ENCODE results near the gene HPCA. TPM values are rescaled to one million over a fixed set of nuclear protein-coding genes. Genes with fewer than 3 reads are reported as not detected.

The HPCA gene
- total RNA-seq, 4 donors from 2014 or later = 0.19 TPM; not detected in 3

- no peak for DNase-seq (ENCODE audit: low spot score in 2 of 2)
- intact Hi-C loops (cut with DNase I; ENCODE audit: low total_unique reads) = no loop called here
- H3K4me3 ChIP-seq (ENCODE audit: low read depth, poor library complexity, severe bottlenecking) = no peak overlapping the region
- WGBS, 2 donors = 87 to 90% methylated on average over 12 of the region's 12 CpGs
- TF ChIP-seq POLR2A (IDR thresholded peaks at IDR 0.05) = no peak
- TF ChIP-seq CTCF (IDR thresholded peaks at IDR 0.05) = no peak
These were observed 29.7 kb downstream of the HPCA start for GRCh38 chr1:32915766-32916706.

GRCh38 chr1:32917521-32917920 lies 31.2 kb downstream of the HPCA start:
- no peak for DNase-seq (ENCODE audit: low spot score in 2 of 2)
- no peak overlapping the region for H3K4me3 ChIP-seq (ENCODE audit: low read depth, poor library complexity, severe bottlenecking)
- WGBS, 2 donors = 71 to 82% methylated on average over 7 of the region's 7 CpGs
- intact Hi-C loops (cut with DNase I; ENCODE audit: low total_unique reads) = no loop called here
- TF ChIP-seq POLR2A (IDR thresholded peaks at IDR 0.05) (no peak), CTCF (IDR thresholded peaks at IDR 0.05) (no peak)

GRCh38 chr1:32918179-32918578 lies 31.9 kb downstream of the HPCA start:
- DNase-seq (ENCODE audit: low spot score in 2 of 2) = no peak
- WGBS, 2 donors = 21 to 42% methylated on average over 1 of the region's 1 CpG
- TF ChIP-seq CTCF (IDR thresholded peaks at IDR 0.05) = no peak
- no peak for TF ChIP-seq POLR2A (IDR thresholded peaks at IDR 0.05)
- intact Hi-C loops (cut with DNase I; ENCODE audit: low total_unique reads) = no loop called here
- H3K4me3 ChIP-seq (ENCODE audit: low read depth, poor library complexity, severe bottlenecking) = no peak overlapping the region

DNA sequence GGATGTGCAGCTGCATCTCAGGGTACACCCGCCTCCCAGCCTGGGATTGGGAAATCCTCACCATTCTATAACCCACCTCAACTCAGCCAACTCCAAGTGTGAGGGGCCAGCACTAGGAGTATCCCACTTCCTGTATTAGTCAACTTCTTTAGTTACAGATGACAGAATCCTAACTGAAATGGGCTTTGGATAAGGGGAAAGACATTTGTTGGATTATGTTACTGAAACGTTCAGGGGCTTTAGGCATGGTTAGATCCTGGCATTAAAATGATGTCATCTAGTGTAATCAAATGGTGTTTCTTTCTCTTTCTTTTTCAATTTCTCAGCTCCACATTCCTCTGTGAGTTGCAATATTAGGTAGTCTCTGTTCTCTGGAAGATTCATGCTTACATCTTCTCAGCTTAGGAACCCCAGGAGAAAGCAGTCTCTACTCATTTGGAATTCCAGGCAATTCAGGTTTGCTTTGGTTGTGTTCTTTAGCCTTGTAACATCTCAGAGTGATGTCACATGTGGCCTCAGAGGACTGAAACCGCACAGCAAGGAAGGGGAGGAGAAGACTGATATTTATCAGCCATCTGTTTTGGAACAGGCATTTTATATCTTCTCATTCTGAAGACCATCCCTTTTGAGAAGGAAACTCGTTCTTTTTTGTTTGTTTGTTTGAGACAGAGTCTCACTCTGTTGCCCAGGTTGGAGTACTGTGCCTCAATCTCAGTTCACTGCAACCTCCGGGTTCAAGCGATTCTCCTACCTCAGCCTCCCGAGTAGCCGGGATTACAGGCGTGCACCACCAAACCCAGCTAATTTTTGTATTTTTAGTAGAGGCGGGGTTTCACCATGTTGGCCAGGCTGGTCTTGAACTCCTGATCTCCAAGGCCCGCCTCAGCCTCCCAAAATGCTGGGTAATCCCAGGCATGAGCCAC lies 33.8 kb downstream of the HPCA start:
- intact Hi-C loops (cut with DNase I; ENCODE audit: low total_unique reads) = loop anchor here (10.0 kb wide), 1 partner anchor 135 kb away; no protein-coding TSS in a partner anchor
- TF ChIP-seq CTCF (IDR thresholded peaks at IDR 0.05) (no peak), POLR2A (IDR thresholded peaks at IDR 0.05) (no peak)
- 82 to 87% methylated on average over 11 of the region's 11 CpGs for WGBS, 2 donors
- no peak overlapping the region for H3K4me3 ChIP-seq (ENCODE audit: low read depth, poor library complexity, severe bottlenecking)
- DNase-seq (ENCODE audit: low spot score in 2 of 2) = no peak

- no peak for TF ChIP-seq CTCF (IDR thresholded peaks at IDR 0.05)
- TF ChIP-seq POLR2A (IDR thresholded peaks at IDR 0.05) = no peak
- no peak for DNase-seq (ENCODE audit: low spot score in 2 of 2)
- intact Hi-C loops (cut with DNase I; ENCODE audit: low total_unique reads) = loop anchor here (10.0 kb wide), 1 partner anchor 134 kb away; no protein-coding TSS in a partner anchor
- WGBS, 2 donors = 66 to 74% methylated on average over 7 of the region's 7 CpGs
- no peak overlapping the region for H3K4me3 ChIP-seq (ENCODE audit: low read depth, poor library complexity, severe bottlenecking)
These were observed 34.5 kb downstream of the HPCA start for GRCh38 chr1:32920833-32921232.
